Nucleus accumbens (tissue), 56 donors: Measurements from ENCODE around the gene SMG6.

Source experiments
- DNase-seq, 56 donors: peaks; one replicate each; lab custom pipeline; 2025; lab: John Stamatoyannopoulos, UW

Gene SMG6

DNA sequence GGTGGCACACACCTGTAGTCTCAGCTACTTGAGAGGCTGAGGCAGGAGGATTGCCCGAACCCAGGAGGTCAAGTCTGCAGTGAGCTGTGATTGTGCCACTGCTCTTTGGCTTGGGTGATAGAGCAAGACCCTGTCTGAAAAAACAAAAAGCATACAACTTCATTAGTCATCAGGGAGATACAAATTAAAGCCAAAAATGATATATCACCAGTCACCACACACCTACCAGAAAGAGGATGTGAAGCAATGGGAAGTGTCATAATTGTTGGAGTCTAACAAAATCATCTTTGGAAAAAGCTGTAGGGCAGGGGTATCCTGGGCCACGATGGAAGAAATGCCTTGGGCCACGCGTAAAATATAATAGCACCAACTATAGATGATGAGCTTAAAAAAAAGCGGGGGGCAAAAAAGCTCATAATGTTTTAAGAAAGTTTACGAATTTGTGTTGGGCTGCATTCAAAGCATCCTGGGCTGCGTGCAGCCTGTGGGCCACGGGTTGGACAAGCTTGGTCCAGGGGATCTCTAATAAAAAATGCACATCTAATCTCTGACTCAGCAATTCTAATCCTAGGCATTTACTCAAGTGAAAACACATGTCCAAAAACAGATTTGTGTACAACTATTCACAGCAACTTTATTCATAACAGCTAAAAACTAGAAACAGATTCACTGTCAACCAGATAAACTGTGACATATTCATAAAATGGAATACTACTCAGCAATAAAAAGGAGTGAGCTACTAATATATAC lies 182.8 kb downstream of the SMG6 start:
- no peak for DNase-seq

GRCh38 chr17:2113279-2113622 lies 190.3 kb downstream of the SMG6 start:
- DNase-seq = no peak

GRCh38 chr17:2111691-2112090 lies 191.9 kb downstream of the SMG6 start:
- no peak for DNase-seq

GRCh38 chr17:2110436-2110835 lies 193.1 kb downstream of the SMG6 start:
- DNase-seq = no peak

- DNase-seq = no peak
These were observed 195.4 kb downstream of the SMG6 start for GRCh38 chr17:2108170-2108569.

DNA sequence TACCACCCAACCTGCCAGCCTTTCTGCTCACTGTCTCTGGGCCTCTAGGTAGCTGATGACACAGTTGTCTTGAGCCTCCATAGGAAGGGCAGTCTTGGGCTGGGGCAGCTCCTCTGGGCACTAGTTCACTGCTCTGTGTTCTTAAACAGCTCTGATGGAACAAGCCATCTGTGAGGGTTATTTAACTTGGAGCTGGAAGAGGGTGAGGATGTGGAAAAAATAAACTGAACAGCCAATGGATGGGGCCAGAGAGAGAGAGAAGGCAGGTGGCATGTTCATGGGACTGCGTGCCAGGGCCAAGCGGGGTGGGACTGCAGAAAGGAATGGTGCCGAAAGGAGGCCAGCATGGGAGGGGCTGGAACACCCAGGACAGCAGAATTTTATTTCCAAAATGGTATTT lies 196.1 kb downstream of the SMG6 start:
- no peak for DNase-seq

GRCh38 chr17:2107050-2107449 lies 196.5 kb downstream of the SMG6 start:
- no peak for DNase-seq

DNA sequence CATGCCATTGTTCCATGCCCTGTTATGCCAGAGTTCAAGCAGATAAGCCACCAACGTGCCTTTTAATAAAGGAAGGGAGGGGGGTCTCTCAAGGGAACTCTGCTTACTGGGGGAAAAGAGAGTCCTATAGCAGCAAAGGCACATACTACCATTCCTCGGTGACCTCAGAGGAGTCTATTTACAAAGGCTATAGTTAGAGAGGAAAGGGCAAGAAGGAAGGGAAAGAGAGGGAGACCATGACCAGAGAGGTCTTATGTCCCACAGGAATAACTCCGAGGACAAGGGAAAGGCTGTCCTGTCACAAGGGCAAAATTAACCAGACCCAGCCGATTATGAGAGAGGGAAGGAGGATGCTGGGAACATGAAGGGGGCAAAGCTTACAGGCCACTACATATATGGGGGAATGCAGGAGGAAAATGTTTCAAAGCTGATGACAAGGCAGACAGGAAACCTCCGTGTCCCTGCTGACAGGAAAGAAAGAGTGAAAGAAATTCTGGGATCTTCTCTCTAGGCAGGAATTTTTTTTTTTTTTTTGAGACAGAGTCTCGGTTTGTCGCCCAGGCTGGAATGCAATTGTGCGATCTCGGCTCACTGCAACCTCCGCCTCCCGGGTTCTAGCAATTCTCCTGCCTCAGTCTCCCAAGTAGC lies 197.2 kb downstream of the SMG6 start:
- no peak for DNase-seq

DNA sequence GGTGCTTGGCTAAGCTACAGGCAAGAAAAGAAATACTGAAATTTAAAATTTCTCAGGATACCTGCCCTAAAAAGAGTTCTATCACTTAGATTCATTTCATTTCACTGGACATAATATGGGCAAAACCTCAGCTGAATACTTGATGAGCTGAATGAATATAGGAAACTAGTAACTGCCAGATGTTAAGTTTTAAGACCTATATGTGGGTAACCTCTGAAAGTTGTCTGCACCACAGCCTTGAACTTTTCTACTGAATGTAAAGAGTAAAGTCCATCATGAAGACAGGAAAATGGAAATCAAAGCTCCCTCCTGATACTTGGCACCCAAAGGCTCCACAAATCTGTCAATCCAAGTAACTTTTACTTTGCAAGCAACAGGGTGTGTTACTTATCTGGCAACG lies 197.9 kb downstream of the SMG6 start:
- DNase-seq = no peak

- DNase-seq = no peak
These were observed 200.4 kb downstream of the SMG6 start for GRCh38 chr17:2102931-2103809.

DNA sequence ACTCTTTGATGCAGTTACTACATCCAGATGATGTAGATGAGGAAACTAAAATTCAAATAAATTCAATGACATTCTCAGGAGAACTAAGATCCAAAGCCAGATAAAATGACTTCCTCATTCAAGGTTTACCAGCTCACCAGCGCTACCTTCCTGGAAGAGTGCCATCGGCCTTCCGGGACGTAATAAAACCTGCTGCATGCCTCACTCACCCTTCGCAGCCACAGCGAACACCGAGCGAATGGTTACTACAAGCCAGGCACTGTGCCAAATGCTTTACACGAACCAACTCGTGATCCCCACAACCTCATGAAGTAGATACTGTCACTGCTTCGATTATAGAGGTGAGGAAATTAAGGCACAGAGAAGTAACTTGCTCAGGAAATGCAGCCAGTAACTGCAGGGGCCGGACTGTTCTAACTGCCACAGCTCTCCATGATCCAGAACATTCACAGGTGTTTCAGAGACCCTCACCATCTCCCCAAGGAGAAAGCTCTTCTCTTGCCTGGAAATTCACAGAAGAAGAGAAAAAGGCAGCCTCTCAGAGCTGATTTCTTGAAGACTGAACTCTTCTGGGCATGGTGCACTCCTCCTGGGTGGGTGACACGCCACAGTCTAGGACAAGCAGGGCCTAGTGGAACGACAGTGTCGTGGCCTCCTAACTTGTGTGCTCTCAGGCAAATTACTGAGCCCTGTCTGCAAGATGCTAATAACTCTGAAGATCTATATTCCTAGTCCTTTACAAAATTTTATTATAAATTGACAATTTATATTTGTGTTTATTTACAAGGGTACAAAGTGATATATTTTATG lies 201.9 kb downstream of the SMG6 start:
- DNase-seq = no peak

GRCh38 chr17:2095536-2095910 lies 208.1 kb downstream of the SMG6 start:
- DNase-seq = no peak

GRCh38 chr17:2094891-2095535 lies 208.6 kb downstream of the SMG6 start:
- DNase-seq = peak in 28 of 56 donors; percentile 5 to 66 (median 31)

DNA sequence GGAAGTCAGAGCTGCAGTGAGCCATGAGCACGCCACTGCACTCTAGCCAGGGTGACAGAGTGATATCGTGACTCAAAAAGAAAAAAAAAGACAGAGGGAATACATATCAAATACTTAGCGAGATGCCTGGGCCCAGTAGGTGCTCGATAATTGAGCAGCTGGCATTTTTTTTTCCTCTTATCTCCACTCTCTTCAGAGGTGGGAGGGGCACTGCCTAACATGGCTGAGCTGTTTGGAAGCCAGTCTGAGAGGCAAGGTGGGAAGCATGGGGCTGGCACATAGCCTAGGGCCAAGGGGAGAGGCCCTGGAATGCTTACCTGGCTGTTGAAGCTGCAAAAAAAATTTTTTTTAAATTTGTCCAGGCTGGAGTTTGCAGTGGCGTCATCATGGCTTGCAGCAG lies 210.2 kb downstream of the SMG6 start:
- DNase-seq = no peak

DNA sequence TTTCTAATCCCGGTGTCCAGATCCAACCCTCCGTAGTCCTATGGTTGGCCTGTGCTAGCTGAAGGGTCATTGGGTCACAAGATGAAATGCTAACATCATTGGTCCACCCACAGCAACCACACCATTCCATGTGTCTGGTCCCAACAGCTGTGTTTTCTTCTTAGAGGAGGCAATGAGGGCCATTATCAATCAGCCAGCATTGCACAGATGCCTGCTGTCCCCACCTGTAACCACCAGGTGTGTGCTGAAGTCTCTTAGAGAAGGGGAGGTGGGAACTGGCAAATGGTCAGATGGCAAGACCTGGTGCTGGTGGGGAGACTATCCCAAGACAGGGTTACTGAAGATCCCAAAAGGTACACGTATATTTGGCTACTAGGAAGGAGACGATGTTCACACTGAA lies 211.3 kb downstream of the SMG6 start:
- DNase-seq = no peak

- DNase-seq = peak in 5 of 56 donors; percentile 9 to 24 (median 18)
These were observed 212.6 kb downstream of the SMG6 start for GRCh38 chr17:2090804-2091534.

DNA sequence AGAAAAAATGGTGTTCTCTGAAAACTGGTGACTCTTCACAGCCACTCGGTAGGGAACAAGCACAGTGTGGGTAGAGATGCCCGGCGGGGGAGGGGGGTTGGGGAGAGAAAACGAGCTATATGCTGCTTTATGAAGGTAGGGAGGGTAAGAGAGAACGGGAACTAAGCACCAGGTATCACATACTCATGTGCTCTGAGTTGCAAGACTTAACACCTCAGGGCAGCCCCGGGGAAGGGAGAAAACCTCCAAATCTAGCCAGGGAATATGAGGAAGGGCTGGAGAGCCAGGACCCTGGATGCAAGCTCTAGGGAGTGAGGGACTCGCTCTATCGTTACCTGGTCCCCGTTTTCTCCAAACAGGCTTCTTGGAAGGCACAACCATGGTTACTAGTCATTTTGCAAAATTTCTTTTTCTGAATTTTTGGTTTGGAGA lies 213.4 kb downstream of the SMG6 start:
- no peak for DNase-seq

GRCh38 chr17:2089021-2089422 lies 214.6 kb downstream of the SMG6 start:
- no peak for DNase-seq

- peak in 1 of 56 donors; percentile 27 for DNase-seq
These were observed 215.9 kb downstream of the SMG6 start for GRCh38 chr17:2087597-2088211.
